Measurements from ENCODE around the gene NR0B1.

DNA sequence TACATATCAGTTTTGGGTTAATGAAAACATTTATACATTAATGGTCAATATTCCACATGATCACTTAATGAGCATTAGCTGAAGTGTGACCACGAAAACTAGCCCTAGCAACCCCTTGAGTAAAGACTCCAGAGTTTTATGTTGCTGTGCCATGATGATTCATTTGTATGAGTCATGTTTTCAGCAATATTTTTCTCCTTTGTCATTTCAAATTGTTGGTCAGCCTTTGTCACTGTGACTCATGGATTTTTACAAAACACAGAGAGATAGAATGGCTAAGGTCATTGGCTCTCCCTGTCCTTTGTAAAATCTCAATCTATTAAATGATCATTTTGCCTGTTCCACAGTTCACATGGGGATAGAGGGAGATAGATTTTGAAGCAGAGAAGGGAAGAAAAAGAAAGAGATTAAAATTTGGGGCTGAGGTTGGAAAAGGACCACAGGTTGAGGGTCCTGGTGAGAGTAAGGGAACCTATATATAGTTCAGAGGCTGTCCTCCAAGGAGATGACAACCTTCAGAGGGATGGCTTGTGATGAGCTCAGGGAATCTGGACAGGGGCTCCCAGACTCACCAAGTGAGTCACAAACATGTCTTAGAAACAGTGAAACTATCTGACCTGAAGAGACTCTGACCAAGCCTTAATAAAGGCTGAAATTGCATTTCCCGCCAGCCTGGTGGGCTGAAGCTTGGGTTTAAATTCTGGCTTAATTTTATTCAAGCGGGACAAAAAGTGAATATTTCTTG, 25.6 kb downstream of the NR0B1 start:
- TF ChIP-seq MYC (IDR thresholded peaks at IDR 0.05; ENCODE audit: low read depth, low read length) (no peak), POLR2A (IDR thresholded peaks at IDR 0.05; ENCODE audit: extremely low read depth, insufficient read length) (no peak), CTCF (IDR thresholded peaks at IDR 0.05; ENCODE audit: low read depth, low read length) (no peak), MAX (IDR thresholded peaks at IDR 0.05; ENCODE audit: low read depth, low read length) (no peak)
